ENCODE results near the gene DAAM2. TPM values are rescaled to one million over a fixed set of nuclear protein-coding genes. Genes with fewer than 3 reads are reported as not detected.

The DAAM2 gene
- total RNA-seq, 2 experiments from 2014 or later = not detected

DNA sequence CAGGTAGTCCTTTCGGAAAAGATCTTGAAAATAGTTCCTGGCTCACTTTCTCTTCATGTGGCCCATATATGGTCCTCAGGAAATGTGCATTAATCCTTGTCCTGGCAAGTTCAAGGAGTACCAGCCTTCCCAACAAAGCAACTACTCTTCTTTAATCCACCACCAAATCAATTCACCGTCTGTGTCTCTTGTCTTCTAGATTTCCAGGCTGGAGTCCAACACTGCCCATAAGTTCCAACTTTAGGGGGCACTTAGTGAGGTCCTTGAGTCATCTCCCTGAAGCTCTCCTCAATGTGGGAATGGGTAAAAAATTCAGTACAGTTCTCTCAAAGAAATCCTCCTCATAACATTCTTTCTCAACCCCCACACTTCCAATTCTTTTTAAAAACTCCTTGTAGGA lies 6.9 kb upstream of the DAAM2 start:
- CTCF ChIA-PET = no interaction called here

DNA sequence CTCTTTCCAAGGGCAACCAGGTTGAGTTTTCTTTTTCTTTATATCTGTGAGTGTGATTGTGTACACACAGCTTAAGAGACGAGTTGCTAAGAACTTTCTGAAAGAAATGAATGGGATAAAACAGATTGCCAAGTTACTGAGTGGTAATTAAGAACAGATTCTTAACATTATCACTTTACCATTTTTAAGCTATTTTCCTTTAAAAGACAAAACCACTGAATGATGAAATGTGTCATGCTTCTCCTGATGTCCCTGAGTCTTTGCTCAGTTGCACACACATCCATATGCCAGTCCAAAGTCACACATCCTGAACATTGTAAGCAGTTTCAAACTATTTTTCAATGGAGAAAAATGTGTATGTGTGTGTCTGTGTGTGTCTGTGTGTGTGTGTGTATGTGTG lies 5.5 kb upstream of the DAAM2 start:
- Histone ChIP-seq H3K27me3 (ENCODE audit: control insufficient read depth in 1 of 2, insufficient read depth in 2 of 2, low read length in 2 of 2) (peaks cover 5 to 14% of the 10 kb centered on the region in 2 experiments), H3K9me3 (ENCODE audit: control insufficient read depth in 1 of 2, insufficient read depth in 1 of 2, low read length in 2 of 2) (peaks cover 0 to 4% of the 10 kb centered on the region in 2 experiments), H3K36me3 (ENCODE audit: insufficient read depth, low read length) (no peaks in the 10 kb centered on the region), H3K4me1 (ENCODE audit: insufficient read depth, low read length) (no peaks in the 10 kb centered on the region), H3K4me3 (ENCODE audit: low read length) (no peak overlapping the region), H3K27ac (ENCODE audit: low read depth in 1 of 2, low read length in 2 of 2) (no peak overlapping the region)
- intact Hi-C loops (cut with DNase I, micrococcal nuclease) = no loop called here
- H3K4me3 Mint-ChIP-seq = no peak overlapping the region
- peaks cover 51% of the 10 kb centered on the region for H3K27me3 Mint-ChIP-seq
- no peaks in the 10 kb centered on the region for H3K4me1 Mint-ChIP-seq (ENCODE audit: low read depth)
- CTCF ChIA-PET = no interaction called here
- ATAC-seq (ENCODE audit: poor library complexity) (no peak), DNase-seq (no peak)
- POLR2A ChIA-PET = no interaction called here
- H3K27ac Mint-ChIP-seq = no peak overlapping the region
- peaks cover 4% of the 10 kb centered on the region for H3K9me3 Mint-ChIP-seq
- no peaks in the 10 kb centered on the region for H3K36me3 Mint-ChIP-seq (ENCODE audit: low read depth)
- TF ChIP-seq, protein P1, sequence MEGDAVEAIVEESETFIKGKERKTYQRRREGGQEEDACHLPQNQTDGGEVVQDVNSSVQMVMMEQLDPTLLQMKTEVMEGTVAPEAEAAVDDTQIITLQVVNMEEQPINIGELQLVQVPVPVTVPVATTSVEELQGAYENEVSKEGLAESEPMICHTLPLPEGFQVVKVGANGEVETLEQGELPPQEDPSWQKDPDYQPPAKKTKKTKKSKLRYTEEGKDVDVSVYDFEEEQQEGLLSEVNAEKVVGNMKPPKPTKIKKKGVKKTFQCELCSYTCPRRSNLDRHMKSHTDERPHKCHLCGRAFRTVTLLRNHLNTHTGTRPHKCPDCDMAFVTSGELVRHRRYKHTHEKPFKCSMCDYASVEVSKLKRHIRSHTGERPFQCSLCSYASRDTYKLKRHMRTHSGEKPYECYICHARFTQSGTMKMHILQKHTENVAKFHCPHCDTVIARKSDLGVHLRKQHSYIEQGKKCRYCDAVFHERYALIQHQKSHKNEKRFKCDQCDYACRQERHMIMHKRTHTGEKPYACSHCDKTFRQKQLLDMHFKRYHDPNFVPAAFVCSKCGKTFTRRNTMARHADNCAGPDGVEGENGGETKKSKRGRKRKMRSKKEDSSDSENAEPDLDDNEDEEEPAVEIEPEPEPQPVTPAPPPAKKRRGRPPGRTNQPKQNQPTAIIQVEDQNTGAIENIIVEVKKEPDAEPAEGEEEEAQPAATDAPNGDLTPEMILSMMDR (IDR thresholded peaks at IDR 0.05) = no peak

More for the DNA sequence above, 6.9 kb upstream of the DAAM2 start:
- Mint-ChIP-seq H3K4me3 (no peak overlapping the region), H3K4me1 (ENCODE audit: low read depth) (no peaks in the 10 kb centered on the region), H3K36me3 (ENCODE audit: low read depth) (no peaks in the 10 kb centered on the region), H3K9me3 (peaks cover 4% of the 10 kb centered on the region), H3K27me3 (peaks cover 39% of the 10 kb centered on the region), H3K27ac (no peak overlapping the region)
- ATAC-seq (ENCODE audit: poor library complexity) (no peak), DNase-seq (no peak)
- H3K27ac ChIP-seq (ENCODE audit: low read depth in 1 of 2, low read length in 2 of 2) = no peak overlapping the region
- no peak overlapping the region for H3K4me3 ChIP-seq (ENCODE audit: low read length)
- no peaks in the 10 kb centered on the region for H3K36me3 ChIP-seq (ENCODE audit: insufficient read depth, low read length)
- H3K9me3 ChIP-seq (ENCODE audit: control insufficient read depth in 1 of 2, insufficient read depth in 1 of 2, low read length in 2 of 2) = peaks cover 0 to 4% of the 10 kb centered on the region in 2 experiments
- H3K4me1 ChIP-seq (ENCODE audit: insufficient read depth, low read length) = no peaks in the 10 kb centered on the region
- peaks cover 0 to 4% of the 10 kb centered on the region in 2 experiments for H3K27me3 ChIP-seq (ENCODE audit: control insufficient read depth in 1 of 2, insufficient read depth in 2 of 2, low read length in 2 of 2)
- POLR2A ChIA-PET = no interaction called here
- intact Hi-C loops (cut with DNase I, micrococcal nuclease) = no loop called here
- TF ChIP-seq, protein P1 (IDR thresholded peaks at IDR 0.05) = no peak

DNA sequence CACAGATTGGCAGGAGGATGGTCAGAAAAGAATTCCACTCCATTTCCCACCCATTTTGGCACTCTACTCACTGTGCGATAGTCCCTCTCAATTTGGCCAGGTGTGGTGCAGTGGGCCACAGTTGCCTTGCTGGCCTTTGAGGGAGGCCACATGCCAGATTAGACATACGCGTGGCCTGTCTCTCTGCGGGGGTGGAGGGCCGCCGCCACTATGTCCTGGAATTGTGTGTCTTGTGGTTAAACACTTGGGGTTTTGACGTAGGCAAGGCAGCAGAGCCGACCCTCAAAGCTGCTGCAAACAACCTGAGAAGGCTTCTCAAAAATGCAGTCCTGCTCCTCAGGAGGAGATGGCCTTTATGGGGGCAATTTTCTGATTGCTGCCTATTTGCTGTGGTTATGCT lies 4.9 kb upstream of the DAAM2 start:
- H3K27me3 Mint-ChIP-seq = peaks cover 51% of the 10 kb centered on the region
- DNase-seq (no peak), ATAC-seq (ENCODE audit: poor library complexity) (no peak)
- ChIA-PET CTCF (no interaction called here), POLR2A (no interaction called here)
- H3K36me3 ChIP-seq (ENCODE audit: insufficient read depth, low read length) = no peaks in the 10 kb centered on the region
- H3K36me3 Mint-ChIP-seq (ENCODE audit: low read depth) = no peaks in the 10 kb centered on the region
- no peak overlapping the region for H3K4me3 ChIP-seq (ENCODE audit: low read length)
- H3K27ac Mint-ChIP-seq = no peak overlapping the region
- no peak overlapping the region for H3K27ac ChIP-seq (ENCODE audit: low read depth in 1 of 2, low read length in 2 of 2)
- TF ChIP-seq, protein P1 (IDR thresholded peaks at IDR 0.05) = no peak
- no peaks in the 10 kb centered on the region for H3K4me1 ChIP-seq (ENCODE audit: insufficient read depth, low read length)
- H3K27me3 ChIP-seq (ENCODE audit: control insufficient read depth in 1 of 2, insufficient read depth in 2 of 2, low read length in 2 of 2) = peaks cover 9 to 17% of the 10 kb centered on the region in 2 experiments
- peaks cover 4% of the 10 kb centered on the region for H3K9me3 Mint-ChIP-seq
- no peak overlapping the region for H3K4me3 Mint-ChIP-seq
- intact Hi-C loops (cut with DNase I, micrococcal nuclease) = no loop called here
- no peaks in the 10 kb centered on the region for H3K4me1 Mint-ChIP-seq (ENCODE audit: low read depth)
- H3K9me3 ChIP-seq (ENCODE audit: control insufficient read depth in 1 of 2, insufficient read depth in 1 of 2, low read length in 2 of 2) = peaks cover 0 to 4% of the 10 kb centered on the region in 2 experiments
